Neural crest cell (in vitro differentiated cells): ENCODE measurements around the gene ANGPTL5. TPM values are rescaled to one million over a fixed set of nuclear protein-coding genes. Genes with fewer than 3 reads are reported as not detected.

ENCODE experiments used
- DNase-seq: peaks from one replicate; pipeline ENCODE4 v3.0.0; 2021; ENCODE audit warnings: low read depth, mixed read lengths, low spot score
- H3K27ac Mint-ChIP-seq: one replicate; pipeline ENCODE4 v1.8.0; 2021; ENCODE audit warnings: mild to moderate bottlenecking, mixed read lengths; ENCODE audit not compliant: unreplicated experiment
- H3K27me3 Mint-ChIP-seq: 2 replicates; pipeline ENCODE4 v1.8.0; 2021; ENCODE audit warnings: low read depth, mild to moderate bottlenecking, mixed read lengths
- H3K36me3 Mint-ChIP-seq: 2 replicates; pipeline ENCODE4 v1.8.0; 2021; ENCODE audit warnings: low read depth, mild to moderate bottlenecking, mixed read lengths
- H3K4me1 Mint-ChIP-seq: 2 replicates; pipeline ENCODE4 v1.8.0; 2021; ENCODE audit warnings: mixed read lengths
- H3K4me3 Mint-ChIP-seq: one replicate; pipeline ENCODE4 v1.8.0; 2021; ENCODE audit warnings: mild to moderate bottlenecking, mixed read lengths
- H3K9me3 Mint-ChIP-seq: 2 replicates; pipeline ENCODE4 v1.8.0; 2021; ENCODE audit warnings: mixed read lengths
- CTCF ChIP-seq: fragments of 200-600 bp; sonication (generic); conservative IDR thresholded peaks from 2 replicates; pipeline ENCODE4 v1.5.0; 2021; ENCODE audit warnings: antibody characterized with exemption, mild to moderate bottlenecking
- total RNA-seq: library from RNA; stranded (reverse); gene quantifications from 2 replicates; pipeline ENCODE4 v1.2.1, GENCODE V29; 2021

Gene ANGPTL5
- total RNA-seq, 1 donor from 2014 or later, result not detected

DNA sequence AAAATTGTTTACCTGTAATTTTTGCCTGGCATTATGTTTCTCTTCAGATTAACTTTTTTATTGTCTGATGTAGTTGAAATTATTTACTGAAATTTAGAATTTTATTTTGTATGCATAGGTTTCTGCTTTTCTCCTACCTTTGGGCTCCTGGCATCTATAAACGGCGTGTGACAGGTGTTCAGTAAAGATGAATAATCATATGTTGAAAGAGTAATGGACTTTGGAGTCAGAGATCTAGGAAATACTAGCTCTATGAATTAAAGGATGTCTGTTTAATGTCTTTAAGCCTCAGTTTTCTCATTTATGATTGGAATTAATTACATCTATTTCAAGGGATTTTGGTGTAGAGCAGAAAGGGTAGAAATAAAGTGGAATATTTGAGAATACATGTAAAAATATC is 7.2 kb upstream of the ANGPTL5 start:
- H3K27me3 Mint-ChIP-seq, result no peaks in the 10 kb centered on the region
- no peak overlapping the region for H3K27ac Mint-ChIP-seq
- peaks cover 5% of the 10 kb centered on the region for H3K9me3 Mint-ChIP-seq
- TF ChIP-seq CTCF, result no peak
- H3K4me3 Mint-ChIP-seq, result no peak overlapping the region
- DNase-seq, result no peak
- peaks cover 3% of the 10 kb centered on the region for H3K36me3 Mint-ChIP-seq
- H3K4me1 Mint-ChIP-seq, result no peaks in the 10 kb centered on the region

DNA sequence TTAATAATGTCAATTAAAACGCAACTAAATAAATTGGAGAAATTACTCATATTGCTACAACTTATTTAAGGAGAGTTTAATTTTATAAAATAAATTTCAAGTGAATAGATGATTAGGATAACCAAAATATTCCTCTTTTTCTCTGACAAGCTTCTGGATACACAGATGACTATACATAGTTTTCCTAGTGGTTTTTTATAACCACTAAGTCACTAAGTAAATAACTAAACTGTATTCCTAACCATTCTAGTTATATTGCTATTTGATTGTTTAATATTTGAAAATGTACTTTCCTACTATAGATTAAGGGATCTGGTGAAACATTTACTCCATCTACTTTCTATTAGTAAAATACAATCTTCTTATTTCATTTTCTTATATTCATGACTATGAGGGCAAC is 4.7 kb upstream of the ANGPTL5 start:
- peaks cover 3% of the 10 kb centered on the region for H3K36me3 Mint-ChIP-seq
- peaks cover 3% of the 10 kb centered on the region for H3K9me3 Mint-ChIP-seq
- no peak overlapping the region for H3K27ac Mint-ChIP-seq
- no peak for DNase-seq
- peaks cover 11% of the 10 kb centered on the region for H3K4me1 Mint-ChIP-seq
- no peaks in the 10 kb centered on the region for H3K27me3 Mint-ChIP-seq
- TF ChIP-seq CTCF, result no peak
- no peak overlapping the region for H3K4me3 Mint-ChIP-seq

DNA sequence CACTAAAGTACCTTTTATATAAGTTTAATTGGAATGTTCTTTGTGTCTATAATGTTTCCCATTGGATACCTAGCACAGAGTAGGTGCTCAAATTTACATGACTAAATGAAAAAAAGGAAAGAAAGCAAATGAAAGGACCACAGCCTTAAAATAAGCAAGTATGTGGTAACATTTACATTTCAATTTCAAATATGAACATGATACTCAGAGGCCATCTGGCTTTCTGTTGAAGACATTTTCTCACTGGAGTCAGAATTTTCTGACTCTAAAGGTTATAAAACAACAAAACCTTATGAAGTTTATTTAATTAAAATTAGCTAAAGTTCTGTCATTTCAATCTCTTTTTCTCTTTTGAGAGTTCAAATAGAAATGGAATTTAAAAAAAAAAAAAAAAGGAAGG is 904 bp upstream of the ANGPTL5 start:
- no peaks in the 10 kb centered on the region for H3K27me3 Mint-ChIP-seq

GRCh38 chr11:101915791-101916291 is 481 bp downstream of the ANGPTL5 start:
- H3K4me1 Mint-ChIP-seq, result peaks cover 29% of the 10 kb centered on the region
- H3K9me3 Mint-ChIP-seq, result no peaks in the 10 kb centered on the region
- peak overlapping the region; percentile 94 for H3K4me3 Mint-ChIP-seq
- H3K27ac Mint-ChIP-seq, result peak overlapping the region; percentile 89
- no peak for TF ChIP-seq CTCF
- no peaks in the 10 kb centered on the region for H3K36me3 Mint-ChIP-seq
- no peaks in the 10 kb centered on the region for H3K27me3 Mint-ChIP-seq
- no peak for DNase-seq

More for the DNA sequence above, 904 bp upstream of the ANGPTL5 start:
- no peak for TF ChIP-seq CTCF
- no peak overlapping the region for H3K4me3 Mint-ChIP-seq
- no peaks in the 10 kb centered on the region for H3K9me3 Mint-ChIP-seq
- H3K4me1 Mint-ChIP-seq, result peaks cover 29% of the 10 kb centered on the region
- H3K27ac Mint-ChIP-seq, result no peak overlapping the region
- H3K36me3 Mint-ChIP-seq, result no peaks in the 10 kb centered on the region
- no peak for DNase-seq

DNA sequence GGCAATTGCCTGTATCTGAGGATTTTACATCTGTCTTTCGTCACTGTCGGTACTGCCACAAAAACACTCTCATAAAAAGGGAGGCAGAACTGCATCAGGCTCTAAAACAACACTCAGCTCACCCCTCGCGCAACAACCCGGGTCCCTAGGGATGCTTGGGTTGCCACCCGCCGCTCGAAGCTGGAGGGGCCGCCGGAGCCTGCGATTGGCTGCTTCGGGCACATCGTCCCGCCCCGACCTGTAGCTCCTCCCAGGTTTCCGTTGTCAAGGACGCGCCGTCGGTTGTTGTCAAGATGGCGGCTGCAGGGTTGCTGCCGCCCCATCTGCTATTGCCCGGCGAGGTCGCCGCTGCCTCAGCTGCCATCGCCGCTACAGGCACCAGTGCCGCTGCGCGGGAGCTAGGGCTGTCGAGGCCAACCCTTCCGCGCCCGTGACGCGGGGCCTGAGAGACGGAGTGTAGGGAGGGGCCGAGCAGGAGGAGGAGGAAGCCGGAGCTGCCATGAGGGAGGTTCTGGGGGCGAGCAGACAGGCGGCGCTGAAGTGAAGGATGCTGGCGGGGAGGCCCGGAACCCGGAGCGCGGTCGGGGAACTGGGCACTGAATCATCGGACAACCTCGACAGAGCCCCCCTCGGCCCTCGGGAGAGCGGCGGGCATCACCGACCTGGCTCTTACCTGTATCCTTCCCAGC is 1.4 kb downstream of the ANGPTL5 start, which contains the start of gene CEP126:
TSS of gene CEP126 (plus strand) at position 273 of the 689 bp plus-strand sequence. CDS start at position 548, 275 bp downstream.
- peak within 1 kb of the TSS; percentile 94 for H3K4me3 Mint-ChIP-seq
- DNase-seq, result peak; percentile 90
- H3K9me3 Mint-ChIP-seq, result no peaks in the 10 kb centered on the region
- TF ChIP-seq CTCF, result peak; percentile 47
- peak within 1 kb of the TSS; percentile 89 for H3K27ac Mint-ChIP-seq
- peaks cover 29% of the 10 kb centered on the region for H3K4me1 Mint-ChIP-seq
- no peaks in the 10 kb centered on the region for H3K36me3 Mint-ChIP-seq
- no peaks in the 10 kb centered on the region for H3K27me3 Mint-ChIP-seq
